Spleen (tissue), 11 donors: ENCODE results near the gene ANKRD16. TPM values are rescaled to one million over a fixed set of nuclear protein-coding genes. Genes with fewer than 3 reads are reported as not detected.
A peak's percentile ranks its signal among the peaks of the same experiment; 100 is the strongest.

ENCODE experiments used
- DNase-seq: peaks from one replicate; pipeline ENCODE4 v3.0.0-alpha.2; 2020
- H3K27ac ChIP-seq, 8 donors: fragments of 200-600 bp; sonication (generic) in 7 of 8; 1 replicate in 4 of 8; 2 replicates in 4 of 8; pipeline versions ENCODE4 v1.5.0 to v1.8.0; 2016 to 2021; ENCODE audit warnings: inconsistent platforms in 4 of 8, mild to moderate bottlenecking in 4 of 8, moderate library complexity in 1 of 8
- H3K27me3 ChIP-seq, 7 donors: fragments of 200-600 bp; sonication (generic) in 6 of 7; replicated peaks in 1 of 7; 1 replicate in 4 of 7; 2 replicates in 3 of 7; pipeline versions ENCODE4 v1.5.0 to v1.8.0; 2016 to 2021; ENCODE audit warnings: inconsistent platforms in 3 of 7, mild to moderate bottlenecking in 1 of 7
- H3K36me3 ChIP-seq, 6 donors: fragments of 200-600 bp; sonication (generic) in 5 of 6; 1 replicate in 4 of 6; 2 replicates in 2 of 6; pipeline versions ENCODE4 v1.5.0 to v1.8.0; 2016 to 2021; ENCODE audit warnings: inconsistent platforms in 2 of 6
- H3K4me1 ChIP-seq, 6 donors: fragments of 200-600 bp; sonication (generic) in 5 of 6; 1 replicate in 3 of 6; 2 replicates in 3 of 6; pipeline versions ENCODE4 v1.5.0 to v1.8.0; 2016 to 2021; ENCODE audit warnings: inconsistent platforms in 3 of 6
- H3K4me3 ChIP-seq, 8 donors: fragments of 200-600 bp; sonication (generic) in 7 of 8; 1 replicate in 4 of 8; 2 replicates in 4 of 8; pipeline versions ENCODE4 v1.5.0 to v1.8.0; 2016 to 2021; ENCODE audit warnings: inconsistent platforms in 4 of 8, mild to moderate bottlenecking in 4 of 8, moderate library complexity in 2 of 8
- H3K9me3 ChIP-seq, 8 donors: fragments of 200-600 bp; sonication (generic) in 7 of 8; 1 replicate in 4 of 8; 2 replicates in 4 of 8; pipeline versions ENCODE4 v1.5.0 to v1.8.0; 2016 to 2021; ENCODE audit warnings: inconsistent platforms in 4 of 8
- CTCF ChIP-seq, 11 experiments: fragments of 200-600 bp in 7 of 11; fragments of 450-650 bp in 4 of 11; sonication (generic) in 4 of 11; IDR thresholded peaks in 8 of 11; conservative IDR thresholded peaks in 3 of 11; 1 replicate in 7 of 11; 2 replicates in 4 of 11; pipeline versions ENCODE4 v1.4.0 to v1.8.0; 2016 to 2021; ENCODE audit warnings: antibody characterized with exemption in 11 of 11, inconsistent platforms in 4 of 11, mild to moderate bottlenecking in 1 of 11
- POLR2A ChIP-seq, 3 donors: fragments of 450-650 bp; IDR thresholded peaks; one replicate each; pipeline ENCODE4 v1.5.1; 2017; ENCODE audit warnings: antibody characterized with exemption in 3 of 3, mild to moderate bottlenecking in 1 of 3
- POLR2AphosphoS5 ChIP-seq, 3 donors: sonication (generic); formaldehyde crosslinking; IDR thresholded peaks; one replicate each; pipeline ENCODE4 v1.5.1; 2017; ENCODE audit warnings: antibody characterized with exemption in 3 of 3
- WGBS, 5 donors: extraction: QIAGEN DNeasy Blood & Tissue Kit in 3 of 5; methylation state at CpG; one replicate each; pipeline versions ENCODE4 v1.1.5 to v1.1.7; 2013 to 2018; 5-methylcytosine and 5-hydroxymethylcytosine counted together
- intact Hi-C: fragments of 100-400 bp; cut with DNase I; formaldehyde crosslinking; loops from one replicate; pipeline ENCODE4 v1.15.0; 2023; ENCODE audit warnings: low total_unique reads
- polyA plus RNA-seq, 3 donors: library from polyadenylated mRNA; stranded (reverse); fragments of 200-250 nt; gene quantifications; one replicate each; pipeline ENCODE4 v1.2.1, GENCODE V29; 2013
- total RNA-seq, 7 donors: library from RNA; depleted of rRNA in 3 of 7; stranded (reverse); fragments of >200 nt in 3 of 7; fragmentation: NEBNext Ultra II Directional in 4 of 7; extraction: Animal tissue kit (Norgen Biotek cat#: 25700) in 4 of 7; gene quantifications; one replicate each; pipeline versions ENCODE4 v1.1.0 to v1.2.1, GENCODE V29; 2016 to 2021
- donor health status: healthy with polysubstance abuse.
- donor health status: DM: no; HTN: no; CAD: no; lungs with moderate emphysema.
- donor health status: DM: no; HTN: no; CAD: no.
- donor health status: Bipolar disorder and iron deficiency.
- donor health status: healthy.
- donor health status: DM: no; HTN: no; CAD: no.
- donor health status: DM: yes; HTN: yes; CAD: no.

The ANKRD16 gene
- total and polyA plus RNA-seq, 10 donors, result 2.7 to 10.5 (median 6.3) TPM

- 92 to 98% (median 96%) methylated on average over 5 of the region's 5 CpGs for WGBS, 5 donors
- intact Hi-C loops, result no loop called here
- Histone ChIP-seq H3K4me1 (peaks cover 0 to 33% (median 14%) of the 10 kb centered on the region in 6 donors), H3K9me3 (no peaks in the 10 kb centered on the region), H3K4me3 (no peak overlapping the region), H3K27ac (peak overlapping the region in 2 of 8 donors; percentile 9 to 38), H3K36me3 (peaks cover 8 to 83% (median 46%) of the 10 kb centered on the region in 6 donors), H3K27me3 (no peaks in the 10 kb centered on the region)
- DNase-seq, result no peak
- TF ChIP-seq POLR2AphosphoS5 (IDR thresholded peaks at IDR 0.05) (no peak), POLR2A (IDR thresholded peaks at IDR 0.05) (no peak), CTCF (IDR thresholded peaks at IDR 0.05 in 8 of 11, conservative IDR thresholded peaks at IDR 0.05 in 3 of 11) (no peak)
Measured at GRCh38 chr10:5906651-5907050, 17.0 kb upstream of the ANKRD16 start.

GRCh38 chr10:5905854-5906507 lies 16.3 kb upstream of the ANKRD16 start:
- 73 to 79% (median 75%) methylated on average over 9 to 13 of the region's 13 CpGs for WGBS, 5 donors
- peaks cover 0 to 33% (median 14%) of the 10 kb centered on the region in 6 donors for H3K4me1 ChIP-seq
- H3K27ac ChIP-seq, result peak overlapping the region in 2 of 8 donors; percentile 9 to 38
- no peak overlapping the region for H3K4me3 ChIP-seq
- peaks cover 8 to 76% (median 39%) of the 10 kb centered on the region in 6 donors for H3K36me3 ChIP-seq
- no peaks in the 10 kb centered on the region for H3K27me3 ChIP-seq
- peak; percentile 78 for DNase-seq
- TF ChIP-seq POLR2AphosphoS5 (IDR thresholded peaks at IDR 0.05), result peak; percentile 2 to 59 (median 43)
- TF ChIP-seq POLR2A (IDR thresholded peaks at IDR 0.05), result no peak
- intact Hi-C loops, result no loop called here
- no peaks in the 10 kb centered on the region for H3K9me3 ChIP-seq

GRCh38 chr10:5904227-5904626 lies 14.5 kb upstream of the ANKRD16 start:
- Histone ChIP-seq H3K4me1 (peaks cover 0 to 41% (median 14%) of the 10 kb centered on the region in 6 donors), H3K27ac (peak overlapping the region in 2 of 8 donors; percentile 12 to 39), H3K27me3 (no peaks in the 10 kb centered on the region), H3K36me3 (peaks cover 6 to 63% (median 22%) of the 10 kb centered on the region in 6 donors), H3K4me3 (no peak overlapping the region), H3K9me3 (no peaks in the 10 kb centered on the region)
- 55 to 66% (median 58%) methylated on average over 4 of the region's 4 CpGs for WGBS, 5 donors
- intact Hi-C loops, result no loop called here
- TF ChIP-seq POLR2A (IDR thresholded peaks at IDR 0.05), result no peak
- TF ChIP-seq POLR2AphosphoS5 (IDR thresholded peaks at IDR 0.05), result no peak
- TF ChIP-seq CTCF (IDR thresholded peaks at IDR 0.05 in 8 of 11, conservative IDR thresholded peaks at IDR 0.05 in 3 of 11), result no peak
- no peak for DNase-seq

- WGBS, 5 donors, result 95 to 99% (median 98%) methylated on average over 6 of the region's 6 CpGs
- intact Hi-C loops, result no loop called here
- Histone ChIP-seq H3K27me3 (no peaks in the 10 kb centered on the region), H3K4me1 (peaks cover 0 to 41% (median 14%) of the 10 kb centered on the region in 6 donors), H3K27ac (peak overlapping the region in 2 of 8 donors; percentile 12 to 39), H3K36me3 (peaks cover 4 to 63% (median 15%) of the 10 kb centered on the region in 6 donors), H3K9me3 (peaks cover 0 to under 1% (median 0%) of the 10 kb centered on the region in 8 donors), H3K4me3 (no peak overlapping the region)
- TF ChIP-seq CTCF (IDR thresholded peaks at IDR 0.05 in 8 of 11, conservative IDR thresholded peaks at IDR 0.05 in 3 of 11), result no peak
- no peak for DNase-seq
Measured at GRCh38 chr10:5903563-5903962, 13.9 kb upstream of the ANKRD16 start.
